Stimulated activated CD4-positive, alpha-beta T cell treated with anti-CD3 and anti-CD28 coated beads, TNF-alpha, amount 100 ng/mL, for 48 hours (primary cell): Measurements from ENCODE around the gene USP1.

Source experiments
- DNase-seq, 3 donors: peaks; one replicate each; pipeline ENCODE4 v3.0.0-alpha.2; 2020; ENCODE audit warnings: low read depth in 3 of 3

USP1 gene

GRCh38 chr1:62484824-62485468, 48.1 kb downstream of the USP1 start:
- DNase-seq = no peak

- no peak for DNase-seq
Observed at GRCh38 chr1:62487956-62488355, 51.1 kb downstream of the USP1 start.

- no peak for DNase-seq
Observed at GRCh38 chr1:62492521-62492920, 55.7 kb downstream of the USP1 start.

- DNase-seq = no peak
Observed at GRCh38 chr1:62493656-62494055, 56.8 kb downstream of the USP1 start.

DNA sequence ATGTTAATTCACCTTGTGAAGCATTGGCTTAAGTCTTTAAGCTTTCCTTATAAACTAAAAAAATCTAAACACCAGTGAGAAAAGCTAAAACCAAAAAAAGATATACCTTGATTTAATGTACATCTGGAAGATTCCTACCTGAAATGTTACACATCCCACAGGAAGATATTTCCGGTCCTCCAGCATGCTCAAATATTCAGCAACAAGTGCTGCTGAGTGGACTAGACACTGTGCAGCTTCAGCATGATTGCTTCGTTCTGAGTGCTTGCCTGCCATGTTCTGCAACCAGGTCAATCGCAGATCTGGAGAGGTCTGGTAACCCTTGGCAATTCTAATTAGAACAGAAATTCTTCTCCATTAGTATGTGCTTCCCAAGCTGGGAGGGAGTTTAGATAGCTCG, 57.3 kb downstream of the USP1 start:
- no peak for DNase-seq

- DNase-seq = no peak
Observed at GRCh38 chr1:62500210-62500609, 63.4 kb downstream of the USP1 start.
